GM10266 (cell line): ENCODE results near the gene ASB8.
"Not testable (repeated sequence)": the region's sequence is repeated elsewhere in the genome, so short reads cannot be mapped to it uniquely, and the experiment has no call there.

Experiments used
- DNase-seq: peaks from one replicate; pipeline ENCODE4 v3.0.0; 2012; ENCODE audit errors: extremely low spot score
- CTCF ChIP-seq: IDR thresholded peaks from 2 replicates; pipeline ENCODE4 v1.5.1; 2012; ENCODE audit warnings: mild to moderate bottlenecking, low read depth; ENCODE audit not compliant: control insufficient read depth, insufficient read depth; ENCODE audit errors: missing control alignments

ASB8 gene

DNA sequence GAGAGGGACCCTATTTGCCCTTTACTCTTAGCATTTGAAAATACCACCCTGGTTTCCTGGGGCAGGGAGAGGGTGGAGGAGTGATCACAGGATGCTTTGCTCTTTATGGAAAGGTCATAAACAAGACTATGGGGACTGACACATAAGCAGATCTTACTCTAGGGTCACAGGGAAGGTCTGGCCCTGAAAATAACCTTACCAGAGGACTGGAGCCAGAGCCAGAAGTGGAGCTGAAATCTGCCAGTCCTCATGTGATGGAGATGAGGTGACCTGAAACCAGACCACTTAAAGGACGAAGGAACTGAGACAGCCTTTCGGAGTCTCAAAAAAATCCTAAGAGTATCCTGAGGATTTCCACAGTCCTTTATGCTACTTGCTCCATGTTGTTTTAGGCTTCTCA lies 25.8 kb downstream of the ASB8 start:
- no peak for TF ChIP-seq CTCF
- no peak for DNase-seq

GRCh38 chr12:48129376-48129775 lies 27.9 kb downstream of the ASB8 start:
- TF ChIP-seq CTCF, result no peak
- DNase-seq, result no peak

DNA sequence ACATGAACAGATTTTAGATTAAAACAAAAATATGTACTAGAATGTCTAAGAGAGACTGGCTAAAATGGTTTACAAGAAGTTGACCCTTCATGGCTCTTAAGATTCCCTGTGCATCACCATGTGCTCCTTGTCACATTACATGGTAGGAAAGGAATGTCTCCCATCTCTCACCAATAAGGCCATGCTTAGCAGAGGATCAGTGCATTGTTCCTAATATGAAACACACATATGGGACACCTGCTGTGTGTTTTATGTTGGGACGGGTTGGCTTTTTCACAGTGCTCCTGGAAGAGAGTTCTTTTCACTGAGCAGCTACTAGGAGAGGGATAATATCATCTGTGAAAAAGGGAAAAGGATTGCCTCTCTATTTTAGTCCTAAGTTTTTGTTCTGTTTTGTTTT lies 28.5 kb downstream of the ASB8 start:
- no peak for TF ChIP-seq CTCF
- no peak for DNase-seq

DNA sequence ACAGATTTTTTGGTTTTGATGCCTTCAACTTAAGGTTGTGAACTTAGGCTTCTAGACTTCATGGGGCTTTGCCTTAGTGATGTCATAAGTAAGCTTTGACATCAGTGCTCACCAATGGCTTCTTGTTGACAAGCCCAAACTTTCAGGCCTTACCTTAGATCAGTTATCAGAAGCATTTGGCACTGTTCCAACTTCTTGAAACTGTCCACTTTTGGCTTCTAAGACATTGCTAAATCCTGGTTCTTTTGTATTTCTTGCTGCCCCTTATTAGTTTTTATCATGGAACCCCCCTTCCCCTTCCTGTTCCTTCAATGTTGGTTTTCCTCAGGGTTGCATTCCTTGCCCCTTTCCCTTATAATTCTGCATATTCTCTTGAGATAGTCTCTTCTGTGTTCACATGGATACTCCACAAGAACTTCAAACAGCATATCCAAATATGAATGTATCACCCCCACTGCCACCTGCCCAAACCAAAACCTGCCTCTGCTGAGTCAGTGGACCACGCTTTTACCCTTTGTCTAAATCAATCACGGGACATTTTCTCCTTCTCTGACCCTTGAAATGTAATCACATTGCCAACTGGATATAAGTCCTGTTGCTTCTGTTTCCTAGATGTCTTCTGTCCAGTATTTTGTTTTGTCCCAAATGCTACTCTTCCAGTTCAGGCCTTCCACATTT lies 30.2 kb downstream of the ASB8 start:
- no peak for DNase-seq
- no peak for TF ChIP-seq CTCF

DNA sequence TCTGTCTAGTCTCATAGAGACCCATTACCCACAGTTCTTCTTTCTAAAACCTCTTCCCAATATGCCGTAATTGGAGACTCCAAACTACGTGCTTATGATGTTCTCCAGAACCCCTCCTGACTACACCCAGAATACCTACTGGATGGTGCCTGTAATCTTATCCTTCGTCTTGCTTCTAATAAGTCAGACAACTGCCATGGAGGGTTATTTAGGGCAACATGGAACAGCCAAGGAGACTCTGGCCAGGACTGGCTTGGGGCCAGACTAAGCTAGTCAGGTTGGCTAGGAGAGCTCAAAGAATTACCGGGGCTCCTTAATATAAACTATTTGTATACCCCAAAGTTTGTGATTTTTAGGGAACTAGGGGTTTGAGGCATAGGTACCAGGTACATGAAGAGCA lies 31.3 kb downstream of the ASB8 start:
- no peak for DNase-seq
- TF ChIP-seq CTCF, result no peak

GRCh38 chr12:48125542-48125941 lies 31.8 kb downstream of the ASB8 start:
- not testable (repeated sequence) for DNase-seq

DNA sequence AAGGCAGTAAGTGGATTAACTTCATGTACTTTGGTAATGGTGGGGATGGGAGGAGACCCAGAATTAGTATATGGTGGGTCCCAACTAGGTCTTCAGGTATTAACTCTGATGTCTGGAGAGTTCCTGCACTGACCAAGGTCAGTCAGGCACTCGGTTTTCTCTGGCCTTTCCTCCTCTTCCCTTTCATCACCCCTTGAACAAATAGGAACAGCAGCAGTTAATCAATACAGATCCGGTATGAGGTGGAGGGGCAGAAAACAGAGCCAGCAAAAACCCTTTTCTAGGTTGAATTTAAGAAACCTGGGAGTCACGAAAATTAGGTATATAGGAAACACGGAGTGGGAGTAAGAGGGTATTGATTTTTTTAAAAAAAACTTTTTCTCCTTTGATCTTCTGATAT lies 34.1 kb downstream of the ASB8 start:
- DNase-seq, result no peak
- TF ChIP-seq CTCF, result no peak
